GM19452 (cell line): ENCODE data around the gene ZXDB.
"Not testable (repeated sequence)": the region's sequence is repeated elsewhere in the genome, so short reads cannot be mapped to it uniquely, and the experiment has no call there.

Source experiments
- ATAC-seq: cut with Tn5 transposase; IDR thresholded peaks from one replicate; pipeline ENCODE4 v1.9.1; 2021; ENCODE audit not compliant: unreplicated experiment

Gene ZXDB

GRCh38 chrX:57591284-57592159, at the start of gene ZXDB:
Gene ZXDB, plus strand, starts transcription at chrX:57592011. Its CDS starts 38 bp downstream, at chrX:57592049.
- ATAC-seq, result peak; percentile 56

GRCh38 chrX:57565198-57565597, 26.6 kb upstream of the ZXDB start:
- no peak for ATAC-seq

- no peak for ATAC-seq
Measured at GRCh38 chrX:57573754-57574153, 18.1 kb upstream of the ZXDB start.

GRCh38 chrX:57582948-57583347, 8.9 kb upstream of the ZXDB start:
- not testable (repeated sequence) for ATAC-seq

GRCh38 chrX:57583477-57583876, 8.3 kb upstream of the ZXDB start:
- no peak for ATAC-seq

- no peak for ATAC-seq
Measured at GRCh38 chrX:57586360-57586759, 5.5 kb upstream of the ZXDB start.

- ATAC-seq, result no peak
Measured at GRCh38 chrX:57587062-57587461, 4.7 kb upstream of the ZXDB start.

GRCh38 chrX:57587607-57588006, 4.2 kb upstream of the ZXDB start:
- ATAC-seq, result no peak

GRCh38 chrX:57592160-57592893, 516 bp downstream of the ZXDB start:
- peak; percentile 77 for ATAC-seq

- ATAC-seq, result peak; percentile 40
Measured at GRCh38 chrX:57592894-57593215, 1.0 kb downstream of the ZXDB start.

- ATAC-seq, result no peak
Measured at GRCh38 chrX:57595381-57595811, 3.6 kb downstream of the ZXDB start.

GRCh38 chrX:57596109-57596508, 4.3 kb downstream of the ZXDB start:
- ATAC-seq, result no peak

- no peak for ATAC-seq
Measured at GRCh38 chrX:57596516-57596915, 4.7 kb downstream of the ZXDB start.

GRCh38 chrX:57607295-57608187, 15.7 kb downstream of the ZXDB start:
- ATAC-seq, result no peak

- ATAC-seq, result not testable (repeated sequence)
Measured at GRCh38 chrX:57613351-57613750, 21.5 kb downstream of the ZXDB start.

GRCh38 chrX:57629438-57629837, 37.6 kb downstream of the ZXDB start:
- ATAC-seq, result not testable (repeated sequence)

GRCh38 chrX:57640674-57641016, 48.8 kb downstream of the ZXDB start:
- no peak for ATAC-seq

GRCh38 chrX:57641338-57641737, 49.5 kb downstream of the ZXDB start:
- no peak for ATAC-seq

GRCh38 chrX:57643698-57644097, 51.9 kb downstream of the ZXDB start:
- ATAC-seq, result no peak

GRCh38 chrX:57647020-57647419, 55.2 kb downstream of the ZXDB start:
- no peak for ATAC-seq
